Measurements from ENCODE around the gene ASS1. TPM values are rescaled to one million over a fixed set of nuclear protein-coding genes. Genes with fewer than 3 reads are reported as not detected.

Gene ASS1
- total and polyA plus RNA-seq, 11 donors = 31.5 to 154 (median 60.5) TPM

GRCh38 chr9:130548103-130548502 is 103.3 kb downstream of the ASS1 start:
- H3K9me3 ChIP-seq = peaks cover 0 to 9% (median 0%) of the 10 kb centered on the region in 12 donors

GRCh38 chr9:130549093-130549735 is 104.5 kb downstream of the ASS1 start:
- Histone ChIP-seq H3K9me3 (peaks cover 0 to 9% (median 0%) of the 10 kb centered on the region in 12 donors), H3K36me3 (no peaks in the 10 kb centered on the region), H3K4me3 (no peak overlapping the region), H3K27me3 (no peaks in the 10 kb centered on the region), H3K4me1 (no peaks in the 10 kb centered on the region), H3K27ac (no peak overlapping the region)
- intact Hi-C loops (cut with DNase I) = no loop called here
- ATAC-seq (no peak), DNase-seq (no peak)
- WGBS, 4 donors = 87 to 93% (median 91%) methylated on average over 5 of the region's 5 CpGs
- TF ChIP-seq POLR2A (IDR thresholded peaks at IDR 0.05) = no peak
- TF ChIP-seq, protein P1, sequence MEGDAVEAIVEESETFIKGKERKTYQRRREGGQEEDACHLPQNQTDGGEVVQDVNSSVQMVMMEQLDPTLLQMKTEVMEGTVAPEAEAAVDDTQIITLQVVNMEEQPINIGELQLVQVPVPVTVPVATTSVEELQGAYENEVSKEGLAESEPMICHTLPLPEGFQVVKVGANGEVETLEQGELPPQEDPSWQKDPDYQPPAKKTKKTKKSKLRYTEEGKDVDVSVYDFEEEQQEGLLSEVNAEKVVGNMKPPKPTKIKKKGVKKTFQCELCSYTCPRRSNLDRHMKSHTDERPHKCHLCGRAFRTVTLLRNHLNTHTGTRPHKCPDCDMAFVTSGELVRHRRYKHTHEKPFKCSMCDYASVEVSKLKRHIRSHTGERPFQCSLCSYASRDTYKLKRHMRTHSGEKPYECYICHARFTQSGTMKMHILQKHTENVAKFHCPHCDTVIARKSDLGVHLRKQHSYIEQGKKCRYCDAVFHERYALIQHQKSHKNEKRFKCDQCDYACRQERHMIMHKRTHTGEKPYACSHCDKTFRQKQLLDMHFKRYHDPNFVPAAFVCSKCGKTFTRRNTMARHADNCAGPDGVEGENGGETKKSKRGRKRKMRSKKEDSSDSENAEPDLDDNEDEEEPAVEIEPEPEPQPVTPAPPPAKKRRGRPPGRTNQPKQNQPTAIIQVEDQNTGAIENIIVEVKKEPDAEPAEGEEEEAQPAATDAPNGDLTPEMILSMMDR (IDR thresholded peaks at IDR 0.05) = no peak

More at GRCh38 chr9:130548103-130548502, 103.3 kb downstream of the ASS1 start:
- ATAC-seq (no peak), DNase-seq (no peak)
- intact Hi-C loops (cut with DNase I) = no loop called here
- Histone ChIP-seq H3K4me1 (no peaks in the 10 kb centered on the region), H3K27me3 (no peaks in the 10 kb centered on the region), H3K4me3 (no peak overlapping the region), H3K36me3 (no peaks in the 10 kb centered on the region), H3K27ac (no peak overlapping the region)
- TF ChIP-seq POLR2A (IDR thresholded peaks at IDR 0.05) = no peak
- TF ChIP-seq, protein P1 (IDR thresholded peaks at IDR 0.05) = no peak
- 81 to 91% (median 90%) methylated on average over 5 to 6 of the region's 6 CpGs for WGBS, 4 donors

Other genes starting within 250 kb of the ASS1 start
- gene HMCN2, start 179.2 kb upstream of the ASS1 start, total RNA-seq = 10 to 100 TPM in 1 of 9 donors, 1 to 10 TPM in 8; 2.3 to 10.4 (median 3.8) TPM
- 1 to 10 TPM; 4.3 to 4.4 TPM for gene HMCN2, start 179.2 kb upstream of the ASS1 start, polyA plus RNA-seq
- gene FUBP3, start 134.6 kb downstream of the ASS1 start, total RNA-seq = 10 to 100 TPM; 17.5 to 39.5 (median 28.9) TPM
- gene FUBP3, start 134.6 kb downstream of the ASS1 start, polyA plus RNA-seq = 10 to 100 TPM; 14.4 to 20.5 TPM
- under 1 TPM in 1 of 9 donors, not detected in 8; 0.14 TPM for gene PRDM12, start 219.6 kb downstream of the ASS1 start, total RNA-seq
- gene PRDM12, start 219.6 kb downstream of the ASS1 start, polyA plus RNA-seq = not detected
- gene EXOSC2, start 248.8 kb downstream of the ASS1 start, total RNA-seq = 10 to 100 TPM; 10.6 to 16.0 (median 13.1) TPM
- gene EXOSC2, start 248.8 kb downstream of the ASS1 start, polyA plus RNA-seq = 10 to 100 TPM; 10.6 to 19.7 TPM